HG03439 (cell line): ENCODE data around the gene ZNF566.

ENCODE experiments used
- ATAC-seq: cut with Tn5 transposase; IDR thresholded peaks from one replicate; pipeline ENCODE4 v1.9.1; 2021; ENCODE audit warnings: mild to moderate bottlenecking, moderate library complexity; ENCODE audit not compliant: unreplicated experiment

ZNF566 gene

DNA sequence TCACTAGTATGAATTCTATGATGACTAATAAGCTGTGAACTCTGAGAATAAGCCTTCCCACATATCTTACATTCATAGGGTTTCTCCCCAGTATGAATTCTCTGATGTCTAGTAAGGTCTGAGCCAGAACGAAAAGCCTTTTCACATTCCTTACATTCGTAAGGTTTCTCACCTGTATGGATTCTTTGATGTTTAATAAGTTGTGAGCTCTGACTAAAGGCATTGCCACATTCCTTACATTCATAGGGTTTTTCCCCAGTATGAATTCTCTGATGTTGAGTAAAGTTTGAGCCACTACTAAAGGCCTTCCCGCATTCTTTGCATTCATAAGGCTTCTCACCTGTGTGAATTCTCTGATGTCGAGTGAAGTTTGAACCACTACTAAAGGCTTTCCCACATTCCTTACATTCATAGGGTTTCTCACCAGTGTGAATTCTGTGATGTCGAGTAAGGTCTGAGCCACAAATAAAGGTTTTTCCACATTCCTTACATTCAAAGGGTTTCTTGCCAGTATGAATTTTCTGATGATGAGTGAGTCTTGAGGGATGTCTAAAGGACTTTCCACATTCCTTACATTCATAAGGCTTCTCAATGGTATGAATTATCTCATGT lies 40.2 kb downstream of the ZNF566 start:
- ATAC-seq = no peak

DNA sequence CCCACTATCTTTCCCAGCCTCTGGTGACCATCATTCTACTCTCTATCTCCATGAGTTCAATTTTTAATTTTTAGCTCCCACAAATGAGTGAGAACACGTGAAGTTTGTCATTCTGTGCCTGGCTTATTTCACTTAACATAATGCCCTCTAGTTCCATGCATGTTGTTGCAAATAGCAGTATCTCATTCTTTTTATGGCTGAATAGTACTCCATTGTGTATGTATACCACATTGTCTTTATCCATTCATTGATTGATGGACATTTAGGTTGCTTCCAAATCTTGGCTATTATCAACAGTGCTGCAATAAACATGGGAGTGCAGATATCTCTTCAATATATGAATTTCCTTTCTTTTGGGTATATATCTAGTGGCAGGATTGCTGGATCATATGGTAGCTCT lies 48.0 kb downstream of the ZNF566 start:
- ATAC-seq = no peak

DNA sequence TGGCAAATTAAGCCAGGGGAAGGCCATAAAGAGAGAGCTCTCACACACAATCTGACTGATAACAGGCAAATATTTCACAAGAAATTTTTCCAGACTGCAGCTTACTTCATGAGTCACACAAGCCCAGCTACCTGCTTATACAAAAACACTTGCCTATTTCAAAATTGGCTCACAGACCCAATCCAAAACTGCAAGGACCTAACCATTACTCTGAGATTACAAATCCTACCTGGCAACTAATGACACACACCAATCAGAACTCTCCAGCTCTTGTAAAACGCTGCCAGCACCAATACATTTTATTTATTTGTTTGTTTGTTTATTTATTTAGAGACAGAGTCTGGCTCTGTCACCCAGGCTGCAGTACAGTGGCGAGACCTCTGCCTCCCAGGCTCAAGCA lies 52.8 kb downstream of the ZNF566 start:
- ATAC-seq = no peak

DNA sequence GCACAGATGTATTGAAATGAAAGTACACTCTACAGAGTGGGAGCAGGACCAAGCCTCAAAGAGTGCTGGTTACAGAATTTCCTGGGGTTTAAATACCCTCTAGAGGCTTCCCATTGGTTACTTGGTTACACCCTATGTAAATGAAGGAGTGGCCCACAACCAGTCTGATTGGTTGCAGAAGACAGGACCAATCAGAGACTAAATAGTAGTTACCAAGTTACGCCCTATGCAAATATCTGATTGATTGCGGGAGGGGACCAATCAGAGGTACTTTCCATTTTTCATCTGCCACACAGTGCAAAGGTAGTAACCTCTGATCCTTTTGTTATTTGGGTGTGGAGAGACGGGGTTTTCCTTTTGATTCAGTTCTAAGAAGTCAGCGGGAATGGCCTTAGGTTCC lies 65.4 kb downstream of the ZNF566 start:
- ATAC-seq = no peak

DNA sequence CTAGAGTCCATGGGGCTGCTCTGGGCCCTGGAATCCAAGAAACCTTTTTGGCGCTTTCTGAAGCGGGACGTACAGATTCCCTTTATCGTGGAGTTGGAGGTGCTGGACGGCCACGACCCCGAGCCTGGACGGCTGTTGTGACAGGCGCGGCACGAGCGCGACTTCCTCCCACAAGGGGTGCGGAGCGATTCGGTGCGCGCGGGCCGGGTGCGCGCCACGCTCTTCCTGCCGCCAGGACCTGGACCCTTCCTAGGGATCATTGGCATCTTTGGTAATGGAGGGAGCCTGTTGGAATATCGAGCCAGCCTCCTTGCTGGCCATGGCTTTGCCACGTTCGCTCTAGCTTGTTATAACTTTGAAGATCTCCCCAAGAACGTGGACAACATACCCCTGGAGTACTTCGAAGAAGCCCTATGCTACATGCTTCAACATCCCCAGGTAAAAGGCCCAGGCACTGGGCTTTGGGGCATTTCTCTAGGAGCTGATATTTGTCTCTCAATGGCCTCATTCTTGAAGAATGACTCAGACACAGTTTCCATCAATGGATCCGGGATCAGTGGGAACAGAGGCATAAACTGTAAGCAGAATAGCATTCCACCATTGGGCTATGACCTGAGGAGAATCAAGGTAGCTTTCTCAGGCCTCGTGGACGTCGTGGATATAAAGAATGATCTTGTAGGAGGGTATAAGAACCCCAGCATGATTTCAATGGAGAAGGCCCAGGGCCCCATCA lies 67.4 kb downstream of the ZNF566 start:
- ATAC-seq = no peak

DNA sequence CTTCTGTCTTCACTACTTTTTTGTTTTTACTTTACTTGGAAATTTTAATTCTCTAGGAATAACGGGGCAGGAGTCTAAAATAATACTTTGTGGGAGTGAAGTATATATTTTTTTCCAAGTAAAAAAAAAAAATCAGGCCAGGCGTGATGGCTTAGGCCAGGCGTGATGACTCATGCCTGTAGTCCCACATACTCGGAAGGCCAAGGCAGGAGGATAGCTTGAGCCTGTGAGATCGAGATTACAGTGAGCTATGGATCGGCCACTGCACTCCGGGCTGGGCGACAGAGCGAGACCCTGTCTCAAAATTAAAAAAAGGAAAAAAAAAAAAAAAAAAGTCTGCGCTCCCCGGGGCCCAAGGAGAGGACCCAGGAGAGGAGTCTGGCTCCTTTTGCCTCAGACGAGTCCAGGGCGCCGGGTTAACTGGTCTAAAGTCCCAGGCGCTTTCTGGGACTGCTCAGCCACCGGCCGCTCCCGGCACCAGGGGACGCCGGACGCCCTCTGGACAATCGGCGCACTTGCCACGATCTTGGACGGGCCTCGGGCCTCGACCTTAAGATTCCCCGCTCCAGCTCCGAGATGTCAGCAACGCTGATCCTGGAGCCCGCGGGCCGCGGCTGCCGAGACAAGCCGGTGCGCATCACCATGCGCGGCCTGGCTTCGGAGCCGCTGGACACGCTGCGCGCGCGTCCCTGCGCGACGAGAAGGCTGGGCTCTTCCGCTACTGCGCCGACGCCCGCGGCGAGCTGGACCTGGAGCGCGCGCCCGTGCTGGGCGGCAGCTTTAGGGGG lies 68.2 kb downstream of the ZNF566 start:
- ATAC-seq = no peak

DNA sequence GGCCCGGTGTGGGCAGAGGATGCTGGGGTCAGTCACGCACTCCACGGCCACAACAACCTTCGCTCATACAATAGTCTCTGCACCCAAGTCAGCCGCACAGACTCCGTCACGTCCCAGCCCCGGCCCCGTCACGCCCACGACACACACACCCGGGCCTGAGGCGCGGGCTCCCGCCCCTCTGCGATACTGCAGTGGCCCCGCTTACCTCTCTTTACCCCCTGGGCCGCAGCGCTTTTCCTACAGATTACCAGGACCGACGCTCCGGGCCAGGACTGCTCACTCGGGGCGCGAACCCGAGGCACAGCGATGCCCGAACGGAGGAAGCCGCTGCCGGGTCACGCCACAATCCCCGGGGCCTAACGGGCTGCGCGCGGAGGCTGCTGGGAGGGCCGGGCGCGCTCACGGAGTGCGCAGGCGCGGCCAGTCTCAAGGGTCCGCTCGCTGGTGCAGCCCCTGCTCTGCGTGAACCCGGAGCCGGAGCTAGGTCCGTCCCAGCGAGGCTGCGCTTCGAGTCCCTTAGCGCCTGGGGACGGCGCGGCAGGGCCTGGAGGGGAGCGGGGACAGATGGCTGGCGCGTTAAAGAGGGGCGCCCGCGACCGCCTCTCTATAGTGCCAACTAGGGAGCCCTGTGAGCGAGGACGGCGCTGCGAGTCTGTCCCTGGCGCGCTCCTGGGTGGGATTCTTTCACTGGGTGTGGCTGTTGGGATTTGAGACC lies 70.9 kb downstream of the ZNF566 start, which contains the start of gene ZFP82:
Gene ZFP82 (minus strand): TSS at position 358 of the 715 bp plus-strand sequence. CDS start 8,855 bp downstream, outside the sequence.
- ATAC-seq = peak; percentile 91

DNA sequence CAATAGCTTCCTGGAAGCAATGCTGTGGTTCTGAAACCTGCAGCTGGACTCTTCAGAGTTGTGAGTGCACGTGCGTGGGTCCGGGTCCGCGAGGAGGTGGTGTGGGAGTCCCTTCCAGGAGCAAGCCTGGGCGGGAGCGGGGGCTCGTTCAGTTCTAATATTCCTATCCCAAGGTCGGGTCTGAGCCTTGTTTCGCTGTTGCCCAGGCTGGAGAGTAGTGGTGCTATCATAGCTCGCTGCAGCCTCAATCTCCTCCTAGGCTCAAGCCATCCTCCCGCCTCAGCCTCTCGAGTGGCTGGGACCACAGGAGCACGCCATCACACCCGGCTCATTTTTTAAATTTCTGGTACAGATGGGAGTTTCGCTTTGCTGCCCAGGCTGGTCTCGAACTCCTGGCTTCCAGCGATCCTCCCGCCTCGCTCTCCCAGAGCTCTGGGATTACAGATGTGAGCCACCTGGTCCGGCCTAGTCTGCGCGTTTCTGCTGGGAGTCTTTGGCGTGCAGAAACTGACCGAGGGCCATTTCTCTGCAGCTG lies 71.5 kb downstream of the ZNF566 start:
- ATAC-seq = no peak

DNA sequence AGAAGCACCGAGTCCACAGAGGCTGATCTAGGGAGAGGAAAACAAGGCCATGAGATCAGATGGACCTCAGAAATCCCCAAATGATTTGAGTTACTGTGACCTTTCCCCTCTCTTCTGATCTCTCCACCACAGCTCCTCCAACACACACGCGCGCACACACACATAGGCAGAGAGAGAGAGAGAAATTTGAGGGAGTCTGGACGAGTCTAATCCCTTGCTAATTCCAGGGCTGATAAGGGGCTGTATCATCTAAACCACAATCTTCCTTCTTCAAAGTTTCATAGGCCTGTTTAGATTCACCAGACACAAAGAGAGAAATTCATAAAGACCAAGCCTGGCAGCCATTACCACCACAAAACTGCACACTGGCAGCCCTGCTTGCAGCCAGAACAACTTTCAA lies 79.5 kb downstream of the ZNF566 start:
- ATAC-seq = no peak

DNA sequence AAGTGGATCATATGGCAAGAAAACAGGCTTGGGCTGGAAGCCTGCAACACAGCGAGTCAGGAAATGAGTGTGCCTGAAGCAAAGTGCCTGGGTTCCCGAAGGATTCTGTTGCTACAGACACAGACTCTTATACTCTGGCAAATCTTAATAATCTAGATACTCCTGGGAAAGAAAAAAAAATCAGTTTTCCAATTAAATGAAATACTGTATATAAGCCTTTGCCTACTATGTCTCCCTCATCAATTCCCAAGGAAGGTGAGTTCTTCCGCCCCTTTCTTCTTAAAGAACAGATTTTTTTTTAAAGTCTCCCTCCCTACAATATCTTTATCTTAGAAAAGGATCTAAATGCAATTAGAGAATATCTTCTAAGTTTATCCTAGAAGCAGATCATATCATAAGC lies 81.3 kb downstream of the ZNF566 start:
- ATAC-seq = no peak

DNA sequence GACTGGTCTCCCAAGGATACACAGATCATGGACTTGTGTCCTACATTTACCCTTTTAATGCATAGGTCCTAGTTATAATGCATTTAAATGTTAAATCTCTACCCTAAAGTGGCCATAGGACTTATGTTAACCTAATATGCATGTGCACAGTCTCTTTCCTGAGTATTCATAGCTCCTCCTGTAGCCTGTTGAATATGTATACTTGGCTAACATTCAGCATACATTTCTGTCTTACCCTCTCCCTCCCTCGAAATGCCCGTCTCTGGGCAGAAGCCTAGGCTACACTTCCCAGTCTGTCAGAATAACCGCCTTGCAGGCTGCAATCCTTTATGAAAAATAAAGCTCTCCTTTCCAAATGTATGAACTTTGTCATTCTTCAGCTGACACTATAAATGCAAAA lies 84.9 kb downstream of the ZNF566 start:
- no peak for ATAC-seq

DNA sequence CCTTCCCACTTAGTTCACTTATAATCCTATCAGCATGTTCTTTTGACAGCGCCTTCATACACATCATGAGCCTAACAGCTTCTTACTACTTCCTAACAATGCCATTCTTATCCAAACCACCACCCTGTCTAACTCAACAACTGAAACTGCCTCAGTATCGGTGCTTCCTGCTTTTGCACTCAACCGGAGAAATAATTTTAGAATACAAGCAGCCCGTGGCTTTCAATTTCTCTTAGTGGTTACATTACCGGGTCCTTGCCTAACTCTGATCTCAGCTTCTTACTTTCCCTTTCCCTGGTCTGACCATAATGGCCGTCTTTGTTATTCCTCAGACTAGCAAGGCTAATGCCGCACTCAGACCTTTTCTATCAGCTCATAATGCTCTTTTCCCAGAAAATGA lies 87.9 kb downstream of the ZNF566 start:
- no peak for ATAC-seq

DNA sequence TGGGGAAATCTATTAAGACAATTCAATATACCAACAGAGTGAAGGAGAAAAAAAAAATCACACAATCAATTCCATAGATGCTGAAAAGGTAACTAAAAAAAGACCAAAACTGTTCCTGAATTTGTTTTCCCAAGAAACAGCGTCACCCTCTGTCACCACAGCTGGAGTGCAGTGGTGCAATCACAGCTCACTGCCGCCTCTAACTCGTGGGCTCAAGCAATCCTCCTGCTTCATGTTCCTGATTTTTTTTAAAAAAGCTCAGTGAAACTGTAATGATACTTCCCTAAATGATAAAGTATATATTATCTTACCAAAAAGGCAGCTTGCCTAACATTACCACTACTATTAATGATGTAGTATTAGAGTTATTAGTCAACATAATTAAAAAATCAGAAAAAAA lies 90.8 kb downstream of the ZNF566 start:
- ATAC-seq = no peak
